ENCODE data around the gene DAB2IP.

DNA sequence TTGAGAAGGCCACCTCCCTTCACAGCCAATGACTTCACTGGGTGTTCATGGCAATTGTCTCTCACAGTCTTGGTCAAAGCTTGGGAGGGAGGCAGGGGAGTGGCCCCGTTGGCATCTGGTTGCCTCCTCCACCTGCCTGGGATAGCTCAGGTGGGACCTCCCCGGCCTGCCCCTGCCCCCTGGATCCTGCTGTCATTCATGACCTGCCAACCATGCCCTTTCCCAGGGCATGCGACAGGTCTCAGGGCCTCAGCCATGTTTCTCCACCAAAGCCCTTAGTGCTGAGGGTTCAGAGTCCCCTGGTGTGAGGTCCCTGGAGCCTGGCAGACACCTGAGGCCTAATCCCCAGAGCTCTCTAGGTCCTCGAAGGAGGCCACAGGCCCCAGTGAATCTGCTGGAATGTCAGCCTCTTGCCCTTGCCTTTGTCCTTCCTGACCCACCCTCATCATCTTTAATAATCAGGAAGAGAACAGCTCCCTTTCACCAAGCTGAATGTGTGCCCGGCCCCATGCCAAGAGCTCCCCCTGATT lies 5.6 kb downstream of the DAB2IP start:
- TF ChIP-seq, protein P1, sequence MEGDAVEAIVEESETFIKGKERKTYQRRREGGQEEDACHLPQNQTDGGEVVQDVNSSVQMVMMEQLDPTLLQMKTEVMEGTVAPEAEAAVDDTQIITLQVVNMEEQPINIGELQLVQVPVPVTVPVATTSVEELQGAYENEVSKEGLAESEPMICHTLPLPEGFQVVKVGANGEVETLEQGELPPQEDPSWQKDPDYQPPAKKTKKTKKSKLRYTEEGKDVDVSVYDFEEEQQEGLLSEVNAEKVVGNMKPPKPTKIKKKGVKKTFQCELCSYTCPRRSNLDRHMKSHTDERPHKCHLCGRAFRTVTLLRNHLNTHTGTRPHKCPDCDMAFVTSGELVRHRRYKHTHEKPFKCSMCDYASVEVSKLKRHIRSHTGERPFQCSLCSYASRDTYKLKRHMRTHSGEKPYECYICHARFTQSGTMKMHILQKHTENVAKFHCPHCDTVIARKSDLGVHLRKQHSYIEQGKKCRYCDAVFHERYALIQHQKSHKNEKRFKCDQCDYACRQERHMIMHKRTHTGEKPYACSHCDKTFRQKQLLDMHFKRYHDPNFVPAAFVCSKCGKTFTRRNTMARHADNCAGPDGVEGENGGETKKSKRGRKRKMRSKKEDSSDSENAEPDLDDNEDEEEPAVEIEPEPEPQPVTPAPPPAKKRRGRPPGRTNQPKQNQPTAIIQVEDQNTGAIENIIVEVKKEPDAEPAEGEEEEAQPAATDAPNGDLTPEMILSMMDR (conservative IDR thresholded peaks at IDR 0.05), result no peak
- no peak for TF ChIP-seq EZH2 (IDR thresholded peaks at IDR 0.05; ENCODE audit: low read depth)

All from PC-9 (cell line).